SU-DHL-6 (cell line): ENCODE results near the gene AVEN.

ENCODE experiments used
- H2AFZ ChIP-seq: fragments of 200-600 bp; sonication (generic); 2 replicates; pipeline ENCODE4 v1.6.1; 2014; ENCODE audit warnings: low read depth, mild to moderate bottlenecking, moderate library complexity, mixed read lengths, antibody characterized with exemption, low read length; ENCODE audit not compliant: severe bottlenecking
- H3F3A ChIP-seq: fragments of 200-600 bp; shearing (Covaris generic); 2 replicates; pipeline ENCODE4 v1.6.0; 2016; ENCODE audit warnings: antibody characterized with exemption, mild to moderate bottlenecking; ENCODE audit not compliant: insufficient read depth
- H3K27ac ChIP-seq: fragments of 200-600 bp; sonication (generic); 2 replicates; pipeline ENCODE4 v1.5.1; 2016; ENCODE audit warnings: low read depth, mild to moderate bottlenecking, low read length, moderate library complexity, mixed read lengths
- H3K27me3 ChIP-seq: fragments of 200-600 bp; sonication (generic), shearing (Covaris generic); 2 replicates; pipeline ENCODE4 v1.6.0; 2014; ENCODE audit warnings: mild to moderate bottlenecking, low read length
- H3K36me3 ChIP-seq: fragments of 200-600 bp; sonication (generic); 2 replicates; pipeline ENCODE4 v1.6.1; 2014; ENCODE audit warnings: mild to moderate bottlenecking, low read length, mixed read lengths
- H3K4me2 ChIP-seq: fragments of 300-600, 200-600 bp; shearing (Covaris generic), sonication (generic); 2 replicates; pipeline ENCODE4 v1.6.0; 2014; ENCODE audit warnings: low read length, low read depth, mild to moderate bottlenecking; ENCODE audit not compliant: poor library complexity, severe bottlenecking
- H3K4me3 ChIP-seq: fragments of 200-600 bp; sonication (generic); 2 replicates; pipeline ENCODE4 v1.5.1; 2014; ENCODE audit warnings: antibody characterized with exemption, low read length, mild to moderate bottlenecking, mixed read lengths; ENCODE audit not compliant: insufficient read depth, poor library complexity, severe bottlenecking
- H3K79me2 ChIP-seq: fragments of 200-600 bp; sonication (generic); 2 replicates; pipeline ENCODE4 v1.6.1; 2014; ENCODE audit warnings: mild to moderate bottlenecking, low read length, moderate library complexity; ENCODE audit not compliant: insufficient read depth
- H3K9ac ChIP-seq: fragments of 200-600 bp; sonication (generic); 2 replicates; pipeline ENCODE4 v1.7.0; 2014; ENCODE audit warnings: mild to moderate bottlenecking, low read length
- H3K9me2 ChIP-seq: fragments of 200-600 bp; sonication (generic); replicated peaks from 2 replicates; pipeline ENCODE4 v1.6.1; 2014; ENCODE audit warnings: low read length; ENCODE audit not compliant: insufficient read depth
- H3K9me3 ChIP-seq: fragments of 200-600 bp; sonication (generic); 2 replicates; pipeline ENCODE4 v1.6.1; 2014; ENCODE audit warnings: low read length, mixed read lengths; ENCODE audit not compliant: insufficient read depth
- H4K20me1 ChIP-seq: fragments of 200-600 bp; sonication (generic); 2 replicates; pipeline ENCODE4 v1.6.1; 2014; ENCODE audit warnings: low read depth, mild to moderate bottlenecking, antibody characterized with exemption, low read length, moderate library complexity, mixed read lengths
- EZH2phosphoT487 ChIP-seq: fragments of 200-600 bp; sonication (generic), shearing (Covaris generic); conservative IDR thresholded peaks from 2 replicates; pipeline ENCODE4 v1.6.1; 2018; ENCODE audit warnings: mild to moderate bottlenecking, antibody characterized with exemption, low read length, moderate library complexity, mixed read lengths
- TF ChIP-seq, protein P1 (sequence below): fragments of 200-600 bp; sonication (generic); IDR thresholded peaks from one replicate; pipeline ENCODE4 v1.5.1; 2017; ENCODE audit warnings: antibody characterized with exemption, mild to moderate bottlenecking, low read length, moderate library complexity; ENCODE audit not compliant: insufficient read depth, poor library complexity, severe bottlenecking

AVEN gene

GRCh38 chr15:34031987-34032760, 6.8 kb downstream of the AVEN start:
- peaks cover 3% of the 10 kb centered on the region; the same call in 1 of the 2 replicates for H3K79me2 ChIP-seq
- H3K4me2 ChIP-seq, result no peak overlapping the region
- H3K27ac ChIP-seq, result no peak overlapping the region
- H3K27me3 ChIP-seq, result no peaks in the 10 kb centered on the region
- no peaks in the 10 kb centered on the region for H3K9me3 ChIP-seq
- H3K9ac ChIP-seq, result no peak overlapping the region
- TF ChIP-seq EZH2phosphoT487, result no peak
- TF ChIP-seq, protein P1, sequence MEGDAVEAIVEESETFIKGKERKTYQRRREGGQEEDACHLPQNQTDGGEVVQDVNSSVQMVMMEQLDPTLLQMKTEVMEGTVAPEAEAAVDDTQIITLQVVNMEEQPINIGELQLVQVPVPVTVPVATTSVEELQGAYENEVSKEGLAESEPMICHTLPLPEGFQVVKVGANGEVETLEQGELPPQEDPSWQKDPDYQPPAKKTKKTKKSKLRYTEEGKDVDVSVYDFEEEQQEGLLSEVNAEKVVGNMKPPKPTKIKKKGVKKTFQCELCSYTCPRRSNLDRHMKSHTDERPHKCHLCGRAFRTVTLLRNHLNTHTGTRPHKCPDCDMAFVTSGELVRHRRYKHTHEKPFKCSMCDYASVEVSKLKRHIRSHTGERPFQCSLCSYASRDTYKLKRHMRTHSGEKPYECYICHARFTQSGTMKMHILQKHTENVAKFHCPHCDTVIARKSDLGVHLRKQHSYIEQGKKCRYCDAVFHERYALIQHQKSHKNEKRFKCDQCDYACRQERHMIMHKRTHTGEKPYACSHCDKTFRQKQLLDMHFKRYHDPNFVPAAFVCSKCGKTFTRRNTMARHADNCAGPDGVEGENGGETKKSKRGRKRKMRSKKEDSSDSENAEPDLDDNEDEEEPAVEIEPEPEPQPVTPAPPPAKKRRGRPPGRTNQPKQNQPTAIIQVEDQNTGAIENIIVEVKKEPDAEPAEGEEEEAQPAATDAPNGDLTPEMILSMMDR, result no peak
- H3K9me2 ChIP-seq, result no peaks in the 10 kb centered on the region
- no peaks in the 10 kb centered on the region for H3K36me3 ChIP-seq
- no peaks in the 10 kb centered on the region for H4K20me1 ChIP-seq
- no peaks in the 10 kb centered on the region for H3F3A ChIP-seq
- H3K4me3 ChIP-seq, result no peak overlapping the region
- H2AFZ ChIP-seq, result no peak overlapping the region

DNA sequence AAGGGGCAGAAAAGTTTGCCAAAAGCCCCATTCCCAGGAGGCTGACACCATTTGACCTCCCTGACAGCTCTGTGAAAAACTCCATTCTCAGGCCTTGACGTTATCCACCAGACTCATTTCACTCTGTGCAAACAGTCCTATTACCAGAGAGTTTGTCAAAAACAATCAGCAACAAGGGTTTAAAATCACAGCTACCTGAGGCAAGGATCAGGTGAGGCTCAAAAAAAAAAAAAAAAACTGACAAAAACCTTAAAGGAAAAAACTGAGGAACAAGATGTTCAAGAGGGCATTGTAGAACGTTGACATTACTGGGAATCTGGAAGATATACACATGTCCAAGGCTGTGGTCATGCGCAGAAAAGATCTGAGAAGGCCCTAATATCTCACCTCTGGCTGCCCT, 11.4 kb downstream of the AVEN start:
- Histone ChIP-seq H3K79me2 (no peaks in the 10 kb centered on the region), H3K27ac (no peak overlapping the region), H3K9me3 (no peaks in the 10 kb centered on the region), H3K4me3 (no peak overlapping the region), H3K9ac (no peak overlapping the region), H3F3A (no peaks in the 10 kb centered on the region), H3K9me2 (no peaks in the 10 kb centered on the region), H2AFZ (no peak overlapping the region), H3K27me3 (no peaks in the 10 kb centered on the region), H4K20me1 (0 out of 2 replicates have a peak, but pooled peaks cover 3% of the 10 kb centered on the region), H3K4me2 (no peak overlapping the region), H3K36me3 (no peaks in the 10 kb centered on the region)
- TF ChIP-seq EZH2phosphoT487, result no peak
- TF ChIP-seq, protein P1, result no peak

DNA sequence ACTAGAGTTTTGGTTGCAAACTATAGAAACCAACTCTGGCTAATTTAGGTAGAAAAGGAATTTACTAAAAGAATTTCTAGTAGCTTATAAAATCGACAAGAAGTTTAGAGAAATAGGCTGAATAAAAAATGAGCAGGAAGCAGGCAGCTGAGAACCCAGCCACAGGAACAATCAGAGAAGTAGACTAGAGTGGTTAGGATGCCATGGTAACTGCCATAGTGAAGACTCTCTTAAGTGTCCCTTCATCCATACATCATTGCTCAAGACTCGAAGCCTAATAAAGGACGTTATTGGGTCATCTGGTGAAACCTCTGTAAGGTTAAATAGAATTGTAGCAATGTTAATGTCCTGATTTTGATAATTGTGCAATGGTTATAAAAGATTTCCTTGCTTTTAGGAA, 13.8 kb downstream of the AVEN start:
- Histone ChIP-seq H3K4me3 (no peak overlapping the region), H3K27ac (no peak overlapping the region), H3F3A (no peaks in the 10 kb centered on the region), H3K9me2 (no peaks in the 10 kb centered on the region), H3K36me3 (no peaks in the 10 kb centered on the region), H2AFZ (no peak overlapping the region), H3K79me2 (no peaks in the 10 kb centered on the region), H3K9ac (no peak overlapping the region), H3K9me3 (no peaks in the 10 kb centered on the region), H4K20me1 (0 out of 2 replicates have a peak, but pooled peaks cover 3% of the 10 kb centered on the region), H3K4me2 (no peak overlapping the region), H3K27me3 (no peaks in the 10 kb centered on the region)
- TF ChIP-seq, protein P1, result no peak
- TF ChIP-seq EZH2phosphoT487, result no peak
